HG03196 (cell line): ENCODE measurements around the gene COQ9.
A peak's percentile ranks its signal among the peaks of the same experiment; 100 is the strongest.
"Not testable (repeated sequence)": the region's sequence is repeated elsewhere in the genome, so short reads cannot be mapped to it uniquely, and the experiment has no call there.

ENCODE experiments used
- ATAC-seq: cut with Tn5 transposase; IDR thresholded peaks from one replicate; pipeline ENCODE4 v1.9.1; 2021; ENCODE audit not compliant: unreplicated experiment

The COQ9 gene

DNA sequence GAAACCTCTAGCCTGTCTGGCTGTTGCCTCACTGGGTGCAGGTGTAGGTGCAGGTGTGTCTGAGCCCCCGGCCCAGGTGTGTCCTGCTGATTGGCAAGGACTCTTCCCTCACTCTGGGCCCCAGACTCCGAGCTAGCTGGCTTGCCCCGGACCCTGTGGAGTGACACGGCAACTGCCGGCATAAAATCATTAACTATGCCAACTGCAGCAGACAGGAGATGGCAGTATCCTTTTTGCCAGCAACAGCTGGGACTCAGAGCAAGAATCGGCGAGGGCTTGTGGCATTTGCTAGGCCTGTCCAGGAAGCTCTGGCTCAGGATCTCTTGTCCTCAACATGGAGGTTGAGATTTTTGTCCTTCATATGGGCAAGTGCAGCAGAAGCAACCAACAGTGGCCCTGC is 20.9 kb upstream of the COQ9 start:
- ATAC-seq = no peak

DNA sequence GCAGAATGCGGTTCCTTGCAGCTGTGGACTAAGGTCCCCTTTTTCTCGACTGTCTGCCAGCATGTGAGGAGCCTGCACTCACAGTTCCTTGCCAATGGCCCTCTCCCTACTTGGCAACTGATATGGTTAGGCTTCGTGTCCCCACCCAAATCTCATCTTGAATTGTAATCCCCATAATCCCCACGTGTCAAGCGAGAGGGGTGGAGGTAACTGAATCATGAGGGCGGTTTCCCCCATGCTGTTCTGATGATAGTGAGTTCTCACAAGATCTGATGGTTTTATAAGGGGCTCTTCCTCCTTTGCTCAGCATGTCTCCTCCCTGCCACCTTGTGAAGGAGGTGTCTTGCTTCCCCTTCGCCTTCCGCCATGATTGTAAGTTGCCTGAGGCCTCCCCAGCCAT is 20.0 kb upstream of the COQ9 start:
- no peak for ATAC-seq

DNA sequence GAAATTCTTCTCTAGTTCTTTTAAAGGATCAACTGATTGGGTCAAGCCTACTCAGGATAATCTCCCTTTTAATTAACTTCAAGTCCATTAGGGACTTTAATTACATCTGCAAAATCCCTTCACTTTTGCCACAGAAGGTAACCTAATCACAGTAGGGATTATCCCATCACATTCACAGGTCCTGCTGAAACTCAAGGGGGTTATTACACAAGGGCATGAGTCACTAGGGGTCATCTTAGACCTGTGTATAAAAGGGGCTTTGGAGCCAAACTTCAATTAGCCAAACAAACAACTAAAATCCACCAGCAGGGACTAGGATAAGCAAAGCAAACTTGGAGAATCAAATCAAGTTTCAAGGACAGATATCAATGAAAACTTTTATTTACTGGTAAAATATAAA is 19.5 kb upstream of the COQ9 start:
- no peak for ATAC-seq

DNA sequence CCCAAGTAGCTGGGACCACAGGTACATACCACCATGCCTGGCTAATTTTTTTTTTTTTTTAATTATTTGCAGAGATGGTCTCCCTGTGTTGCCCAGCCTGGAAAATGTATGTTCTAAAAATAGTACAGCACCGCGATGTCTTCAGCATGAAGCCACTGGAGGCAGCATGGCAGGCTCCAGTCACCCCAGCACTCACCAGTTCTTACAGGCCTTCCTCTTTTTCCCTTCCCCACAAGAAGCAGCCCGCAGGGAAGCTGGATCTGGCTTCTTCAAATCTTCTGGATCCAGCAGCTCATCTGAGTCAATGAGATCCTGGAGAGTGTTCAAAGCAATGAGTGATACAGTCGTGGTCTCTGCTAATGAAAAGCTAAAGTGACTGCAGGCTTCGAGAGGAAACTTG is 16.3 kb upstream of the COQ9 start:
- no peak for ATAC-seq

DNA sequence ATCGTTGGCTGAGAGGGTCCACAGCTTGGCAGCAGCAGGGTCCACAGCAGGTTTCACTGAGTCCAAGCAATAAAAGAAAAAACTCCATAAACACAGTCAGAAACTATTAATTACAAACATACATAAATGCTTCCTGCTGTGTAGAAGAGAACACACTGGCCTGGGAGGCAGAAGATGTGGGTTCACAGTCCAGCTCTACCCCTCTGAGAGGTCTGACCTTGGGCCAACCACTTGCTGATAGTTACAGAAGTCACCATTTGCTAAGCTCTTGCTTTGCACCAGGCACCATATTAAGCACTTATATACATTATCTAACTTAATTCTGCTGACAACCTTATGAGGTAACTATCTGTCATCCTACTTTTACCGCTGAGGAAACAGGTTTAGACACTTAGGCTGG is 14.8 kb upstream of the COQ9 start:
- no peak for ATAC-seq

DNA sequence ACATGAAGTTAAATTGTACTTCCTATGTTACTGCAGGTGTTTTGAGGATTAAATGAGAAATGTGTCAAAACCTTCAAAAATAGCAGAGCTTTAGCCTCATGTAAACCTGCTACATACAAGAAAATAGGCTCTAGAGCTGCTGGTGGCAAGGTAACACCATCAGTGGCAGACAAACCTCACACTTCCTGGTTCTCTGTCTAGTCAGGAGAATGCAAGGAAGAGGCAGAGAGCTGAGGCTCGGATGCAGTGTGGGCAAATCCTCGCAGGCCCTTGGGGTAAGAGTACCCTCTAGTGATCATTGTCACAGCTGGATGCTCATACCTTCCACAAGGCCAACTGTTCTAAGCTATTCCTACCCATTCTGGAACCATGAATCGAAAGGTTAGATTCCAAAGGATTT is 14.3 kb upstream of the COQ9 start:
- ATAC-seq = no peak

DNA sequence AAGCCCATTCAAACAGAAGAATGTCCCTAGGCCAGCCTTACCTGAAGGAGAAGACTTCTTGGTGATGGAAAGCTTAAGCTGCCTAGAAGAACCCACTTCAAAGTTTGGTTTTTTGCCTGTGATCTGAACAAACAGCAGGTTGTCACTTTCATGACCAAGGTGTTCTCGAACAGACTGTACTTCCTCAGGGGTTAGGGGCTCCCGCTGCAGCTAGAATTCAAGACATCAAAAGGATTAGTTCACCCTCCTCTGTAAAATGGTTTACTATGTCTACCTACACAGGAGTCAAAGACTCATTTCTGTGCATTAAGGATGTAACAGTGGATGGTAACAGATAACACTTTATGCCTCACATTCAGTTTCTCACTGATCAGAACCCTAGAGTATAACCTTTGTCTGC is 13.3 kb upstream of the COQ9 start:
- no peak for ATAC-seq

DNA sequence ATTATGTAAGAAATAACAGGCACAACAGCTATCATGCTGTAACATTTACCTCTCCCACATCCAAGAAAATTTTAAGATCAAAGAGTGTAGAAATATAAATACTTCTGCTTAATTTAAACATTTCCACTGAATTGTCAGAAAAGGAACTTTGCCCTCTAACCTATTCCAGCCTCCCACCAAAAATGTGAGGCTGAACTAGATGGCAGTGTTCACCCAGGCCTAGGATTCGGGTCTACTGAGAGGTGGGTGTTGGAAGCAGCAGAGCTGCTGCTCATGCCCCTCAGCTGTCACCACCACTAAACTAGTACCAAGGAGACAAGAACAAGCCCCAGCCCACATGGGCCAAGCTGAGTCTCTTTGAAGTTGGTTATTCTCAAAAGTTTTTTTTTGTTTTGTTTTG is 11.4 kb upstream of the COQ9 start:
- no peak for ATAC-seq

DNA sequence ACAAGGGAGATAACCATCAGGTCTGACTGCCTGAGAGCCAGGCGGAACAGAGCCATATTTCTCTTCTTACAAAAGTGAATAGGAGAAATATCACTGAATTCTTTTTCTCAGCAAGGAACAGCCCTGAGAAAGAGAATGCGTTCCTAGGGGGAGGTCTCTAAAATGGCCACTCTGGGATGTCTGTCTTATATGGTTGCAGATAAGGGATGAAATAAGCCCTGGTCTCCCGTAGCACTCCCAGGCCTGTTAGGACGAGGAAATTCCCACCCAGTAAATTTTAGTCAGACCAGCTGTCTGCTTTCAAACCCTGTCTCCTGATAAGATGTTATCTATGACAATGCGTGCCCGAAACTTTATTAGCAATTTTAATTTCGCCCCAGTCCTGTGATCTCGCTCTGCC is 7.3 kb upstream of the COQ9 start:
- not testable (repeated sequence) for ATAC-seq

DNA sequence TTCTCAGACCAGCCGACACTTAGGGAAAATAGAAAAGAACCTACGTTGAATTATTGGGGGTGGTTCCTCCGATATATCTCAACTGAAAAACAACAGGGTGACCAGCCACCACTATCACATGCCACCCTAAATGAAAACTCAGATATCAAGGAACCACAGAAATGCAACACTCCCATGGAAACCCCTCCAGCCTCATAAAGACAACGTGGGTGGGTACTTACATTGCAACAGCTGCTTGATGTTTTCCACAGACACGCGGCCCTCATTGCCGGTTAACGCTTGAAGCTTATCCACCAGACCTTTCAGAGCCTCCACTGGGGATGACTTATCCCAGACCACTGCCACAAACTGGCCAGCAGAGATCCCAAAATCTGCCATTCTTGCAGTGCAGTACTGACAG is 6.7 kb upstream of the COQ9 start:
- not testable (repeated sequence) for ATAC-seq

DNA sequence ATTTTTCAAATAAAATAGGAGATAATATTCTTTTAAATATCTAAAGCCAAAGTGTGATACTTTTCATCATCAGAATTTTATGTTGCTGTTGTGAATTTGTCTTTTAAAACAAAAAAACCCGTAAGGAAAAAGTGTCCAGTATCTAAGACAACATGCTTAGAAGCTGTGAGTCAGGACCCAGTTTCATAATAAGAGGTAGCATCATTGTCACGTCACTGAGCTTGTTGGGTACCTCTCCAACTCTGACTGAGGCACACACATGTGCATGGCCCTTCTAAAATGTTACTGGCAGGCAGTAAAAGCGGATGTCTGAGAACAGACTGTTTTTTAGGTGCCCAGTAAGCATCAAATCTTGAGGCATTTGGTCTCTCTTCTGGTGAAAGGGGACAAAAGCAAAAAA is 2.6 kb upstream of the COQ9 start:
- no peak for ATAC-seq

DNA sequence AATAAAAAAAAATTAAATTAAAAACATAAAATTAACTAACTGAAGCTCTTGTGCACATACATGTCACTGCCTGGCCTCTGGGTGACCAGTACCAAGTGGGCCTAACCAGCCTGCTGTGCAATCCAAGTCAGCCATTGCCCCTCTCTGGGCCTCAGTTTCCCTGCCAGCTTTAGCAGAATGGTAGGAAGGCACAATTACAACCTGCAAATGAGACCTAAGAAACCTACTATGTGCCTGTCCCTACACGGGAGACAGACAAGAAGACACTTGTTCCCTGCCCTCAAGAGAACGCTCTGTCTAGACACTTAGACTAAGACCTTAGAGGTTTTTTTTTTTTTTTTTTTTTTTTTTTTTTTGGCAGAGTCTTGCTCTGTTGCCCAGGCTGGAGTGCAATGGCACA is 1.8 kb upstream of the COQ9 start:
- no peak for ATAC-seq

DNA sequence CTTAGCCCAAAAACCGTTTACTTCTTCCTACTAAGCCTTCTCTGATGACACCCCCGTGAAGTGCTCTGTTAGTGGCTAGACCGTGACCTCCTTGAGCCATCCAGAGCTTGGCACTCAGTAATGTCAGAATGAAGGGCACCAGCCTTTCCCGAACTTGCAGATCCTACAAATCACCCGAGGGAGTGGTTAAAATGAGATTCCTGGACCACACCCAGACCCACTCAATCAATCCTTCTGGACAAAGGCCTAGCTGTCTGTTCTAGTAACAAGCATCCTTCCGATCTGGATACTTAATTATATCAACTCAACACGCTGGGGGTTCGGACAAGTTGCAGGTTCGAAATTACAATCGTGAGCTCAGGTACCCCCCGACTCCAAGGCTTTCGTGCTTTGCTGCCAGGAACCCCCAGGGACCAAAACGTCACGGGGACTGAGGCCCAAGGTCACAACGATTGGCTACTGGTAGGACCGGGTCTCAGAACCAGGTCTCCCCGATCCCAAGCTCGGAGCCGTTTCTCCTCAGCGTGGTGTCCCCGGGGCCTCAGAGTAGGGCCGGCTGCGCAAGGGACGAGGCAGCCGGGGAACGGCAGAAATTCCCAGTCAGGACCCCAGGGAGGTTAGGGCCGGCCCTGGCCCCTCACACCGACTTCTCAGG is 621 bp upstream of the COQ9 start:
- ATAC-seq = peak; percentile 26

DNA sequence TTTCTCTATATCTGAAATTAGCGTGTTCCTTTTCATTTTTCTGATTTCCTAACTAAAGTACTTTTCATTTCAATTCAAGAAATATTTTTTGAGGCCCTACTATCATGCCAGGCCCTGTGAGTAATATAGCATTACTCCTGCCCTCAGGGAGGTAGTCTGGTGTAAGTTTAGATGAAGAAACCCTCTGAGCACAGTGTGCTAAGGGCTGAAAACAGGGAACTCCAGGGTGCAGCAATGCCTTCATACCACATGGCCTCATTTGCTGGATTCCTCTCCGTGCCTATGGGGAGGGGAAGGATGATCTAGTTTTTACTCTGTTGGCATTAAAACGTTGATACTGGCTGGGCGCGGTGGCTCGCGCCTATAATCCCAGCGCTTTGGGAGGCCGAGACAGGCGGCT is 4.7 kb downstream of the COQ9 start:
- no peak for ATAC-seq

DNA sequence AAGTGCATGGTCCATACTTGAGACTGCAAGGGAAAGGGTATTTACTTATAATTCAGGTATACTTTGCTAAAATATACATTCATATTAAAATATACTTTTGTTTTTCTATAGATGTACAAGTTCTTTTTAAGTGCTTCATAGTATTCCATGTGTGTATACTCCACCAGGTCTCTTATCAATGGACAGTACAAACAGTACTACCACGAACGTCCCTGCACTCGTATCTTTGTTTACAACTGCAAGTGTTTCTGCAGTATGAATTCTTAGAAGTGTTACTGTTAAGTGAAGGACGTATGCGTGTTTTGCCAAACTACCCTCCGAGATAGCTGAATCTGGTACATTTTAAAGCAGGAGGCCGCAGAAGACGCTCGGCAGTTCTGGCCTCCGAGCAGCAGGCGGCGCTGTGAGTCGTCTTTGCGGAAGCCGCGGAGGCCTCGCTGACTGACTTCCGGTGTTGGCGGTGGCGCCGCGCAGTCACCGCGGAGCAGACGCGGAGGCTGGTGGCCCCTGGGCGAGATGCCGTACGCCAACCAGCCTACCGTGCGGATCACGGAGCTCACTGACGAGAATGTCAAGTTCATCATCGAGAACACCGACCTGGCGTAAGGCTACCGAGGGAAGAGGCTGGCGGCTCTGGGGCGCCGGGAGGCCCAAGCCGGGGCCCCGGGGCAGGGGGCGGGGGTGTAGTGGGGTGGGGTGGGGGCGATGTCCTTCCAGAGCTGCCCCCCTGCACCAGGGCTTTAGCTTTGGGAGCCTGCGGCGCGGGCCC is 15.1 kb downstream of the COQ9 start, which contains the start of gene POLR2C:
TSS of gene POLR2C (plus strand) at position 471 of the 769 bp plus-strand sequence. CDS start at position 517, 46 bp downstream.
- peak; percentile 70 for ATAC-seq

DNA sequence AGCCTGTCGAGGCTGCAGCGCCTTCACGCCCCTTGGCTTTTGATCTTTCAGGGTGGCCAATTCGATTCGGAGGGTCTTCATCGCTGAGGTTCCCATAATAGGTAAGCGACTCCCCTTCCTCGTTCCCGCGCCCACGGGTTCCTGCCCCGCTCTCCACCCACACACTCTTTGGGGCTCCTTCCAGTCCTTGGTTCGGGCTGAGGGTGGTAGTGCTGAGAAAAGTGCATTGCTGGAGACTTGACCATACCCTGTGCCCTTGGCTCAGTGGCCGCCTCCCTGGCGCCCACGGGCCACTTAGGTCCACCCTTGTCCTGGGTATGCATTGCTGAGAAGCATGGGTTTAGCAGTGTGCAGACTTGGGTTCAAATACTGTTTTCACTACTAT is 15.7 kb downstream of the COQ9 start:
- no peak for ATAC-seq

DNA sequence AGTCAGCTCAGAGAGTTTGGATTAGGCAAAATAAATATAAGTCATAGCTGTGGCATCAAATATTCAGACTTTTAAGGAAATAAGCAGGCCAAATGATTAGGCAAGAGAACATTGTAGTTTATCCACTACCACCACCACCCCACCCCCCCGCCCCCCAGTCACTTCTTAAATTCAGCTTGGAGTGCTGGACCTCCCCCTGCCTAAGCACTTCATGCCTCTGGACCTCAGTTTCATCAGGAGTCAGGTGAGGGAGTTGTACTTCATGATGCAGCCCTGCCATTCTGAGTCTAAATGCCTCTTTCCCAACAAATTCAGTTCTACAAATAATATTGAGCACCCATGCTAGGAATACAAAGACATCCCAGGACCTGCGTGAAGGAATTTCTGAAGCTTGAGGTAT is 17.2 kb downstream of the COQ9 start:
- ATAC-seq = no peak

DNA sequence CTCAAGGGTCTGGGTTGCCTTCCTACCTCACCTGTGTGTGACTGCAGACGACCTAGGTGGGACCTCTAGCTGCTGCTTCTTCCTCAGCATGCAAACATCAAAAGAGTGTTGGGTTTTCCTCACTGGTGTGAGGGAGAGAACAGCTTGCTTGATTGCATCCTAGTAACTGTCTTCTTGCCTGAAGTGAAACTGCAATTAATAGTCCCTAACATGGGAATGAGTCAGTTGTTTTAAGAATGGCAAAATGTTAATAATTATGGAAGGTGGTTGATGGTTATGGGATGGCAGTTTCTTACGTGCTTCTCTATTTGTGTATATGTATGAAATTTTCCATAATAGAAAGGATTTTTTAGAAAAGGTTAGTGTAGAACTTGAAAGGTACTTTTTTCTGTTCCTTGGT is 21.1 kb downstream of the COQ9 start:
- no peak for ATAC-seq

DNA sequence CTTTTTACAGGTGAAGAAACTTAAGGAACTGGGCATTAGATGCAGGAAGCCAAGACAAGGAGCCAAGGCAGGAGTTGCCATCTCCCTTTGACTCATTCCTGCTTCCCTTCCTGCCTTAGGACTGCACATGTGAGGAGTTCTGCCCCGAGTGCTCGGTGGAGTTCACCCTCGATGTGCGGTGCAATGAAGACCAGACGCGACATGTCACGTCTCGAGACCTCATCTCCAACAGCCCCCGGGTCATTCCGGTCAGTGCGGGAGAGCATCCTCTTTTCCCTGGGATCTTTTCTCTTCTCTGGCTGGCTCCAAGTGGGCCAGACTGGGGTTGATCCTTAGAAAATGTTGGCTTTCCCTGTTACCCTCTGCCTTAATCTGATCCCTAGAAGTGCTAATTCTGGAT is 21.8 kb downstream of the COQ9 start:
- ATAC-seq = no peak

DNA sequence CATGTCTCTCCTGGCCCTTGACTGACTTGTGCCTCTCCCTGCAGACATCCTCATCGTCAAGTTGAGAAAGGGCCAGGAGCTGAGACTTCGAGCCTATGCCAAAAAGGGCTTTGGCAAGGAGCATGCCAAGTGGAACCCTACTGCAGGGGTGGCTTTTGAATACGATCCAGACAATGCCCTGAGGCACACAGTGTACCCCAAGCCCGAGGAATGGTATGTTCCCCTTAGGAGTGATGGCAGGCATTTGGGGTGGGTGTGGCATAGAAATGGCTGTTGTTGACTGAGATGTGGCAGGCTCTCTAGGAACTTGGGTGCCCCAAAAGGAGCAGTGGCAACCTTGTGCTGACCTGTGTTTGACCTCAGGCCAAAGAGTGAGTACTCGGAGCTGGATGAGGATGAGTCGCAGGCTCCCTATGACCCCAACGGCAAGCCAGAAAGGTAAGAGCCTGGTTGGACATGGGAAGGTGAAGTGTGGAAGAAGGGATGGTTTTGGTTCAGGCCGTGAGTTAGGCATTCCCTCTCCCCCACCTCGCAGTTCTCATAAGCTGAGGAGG is 22.7 kb downstream of the COQ9 start:
- ATAC-seq = no peak

DNA sequence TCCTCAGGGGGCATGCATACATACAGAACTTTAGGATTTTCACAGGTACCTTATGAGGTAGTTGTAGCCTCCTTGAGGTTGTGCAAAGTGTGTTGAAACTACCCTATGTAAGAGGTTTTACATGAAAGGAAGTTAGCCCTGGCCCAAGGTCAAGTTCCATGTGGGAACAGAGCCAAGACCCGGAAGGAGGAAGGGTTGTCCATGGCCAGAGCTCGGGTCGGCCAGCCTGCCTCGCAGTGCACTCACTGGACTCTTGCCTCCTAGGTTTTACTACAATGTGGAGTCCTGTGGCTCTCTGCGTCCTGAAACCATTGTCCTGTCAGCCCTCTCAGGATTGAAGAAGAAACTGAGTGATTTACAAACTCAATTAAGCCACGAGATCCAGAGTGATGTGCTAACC is 23.4 kb downstream of the COQ9 start:
- no peak for ATAC-seq

DNA sequence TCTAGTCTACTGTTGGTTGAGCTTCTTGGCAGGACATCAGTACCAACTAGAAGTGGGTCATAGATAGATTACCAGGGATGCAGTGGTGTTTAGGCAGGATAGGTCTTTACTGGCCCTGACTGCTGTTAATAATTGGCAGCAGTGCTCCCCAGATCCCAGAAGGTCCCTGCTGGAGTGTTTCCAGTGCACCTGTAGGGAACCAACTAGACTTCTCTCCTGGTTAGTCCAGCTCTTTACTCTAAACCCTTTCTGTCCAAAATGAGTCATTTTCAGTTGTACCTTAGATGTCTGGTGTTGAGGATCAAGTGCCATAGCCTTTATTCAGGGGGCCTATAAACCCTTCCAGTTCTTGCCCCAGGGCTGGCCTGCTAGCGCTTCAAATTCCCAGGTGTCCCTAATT is 23.9 kb downstream of the COQ9 start:
- ATAC-seq = no peak
